B cell (primary cell): Measurements from ENCODE around the gene RUVBL1. TPM values are rescaled to one million over a fixed set of nuclear protein-coding genes. Genes with fewer than 3 reads are reported as not detected.

Experiments used
- ATAC-seq: fragments of 200-7000 bp; cut with Tn5 transposase; one replicate; pipeline ENCODE4 v1.10.0; 2021; ENCODE audit warnings: low read depth, mild to moderate bottlenecking, moderate number of reproducible peaks, moderate library complexity
- CTCF ChIA-PET: fragments of 350-600 bp; sonication (Branson Sonifier 250); formaldehyde crosslinking; loops from one replicate; lab custom pipeline; 2021; ENCODE audit warnings: antibody characterized with exemption, inconsistent platforms; lab: Charles Lee
- POLR2A ChIA-PET: fragments of 350-600 bp; sonication (Branson Sonifier 250); formaldehyde crosslinking; loops from one replicate; lab custom pipeline; 2021; ENCODE audit warnings: antibody characterized with exemption; lab: Charles Lee
- DNase-seq: peaks from one replicate; pipeline ENCODE4 v3.0.0; 2013
- H2AFZ ChIP-seq: 2 replicates; pipeline ENCODE4 v1.6.1; 2012; ENCODE audit warnings: mild to moderate bottlenecking, low read depth, low read length; ENCODE audit not compliant: insufficient read depth, poor library complexity, severe bottlenecking
- H3K27ac ChIP-seq, 2 donors: 1 replicate in 1 of 2; 2 replicates in 1 of 2; pipeline ENCODE4 v1.5.1; 2012 to 2013; ENCODE audit warnings: low read length in 2 of 2, mild to moderate bottlenecking in 2 of 2, moderate library complexity in 1 of 2
- H3K27me3 ChIP-seq, 4 experiments: fragments of 200-600 bp in 1 of 4; sonication (generic) in 1 of 4; replicated peaks in 1 of 4; 1 replicate in 2 of 4; 2 replicates in 2 of 4; pipeline versions ENCODE4 v1.6.1 to v1.7.0; 2013 to 2016; ENCODE audit warnings: low read length in 3 of 4, mild to moderate bottlenecking in 2 of 4, mixed read lengths in 1 of 4, moderate library complexity in 1 of 4; ENCODE audit not compliant: insufficient read depth in 4 of 4, control insufficient read depth in 3 of 4; ENCODE audit errors: control extremely low read depth in 1 of 4
- H3K36me3 ChIP-seq, 2 experiments: replicated peaks in 1 of 2; 1 replicate in 1 of 2; 2 replicates in 1 of 2; pipeline versions ENCODE4 v1.6.1 to v1.7.1; 2013; ENCODE audit warnings: low read length in 1 of 2; ENCODE audit not compliant: insufficient read depth in 2 of 2, control insufficient read depth in 1 of 2; ENCODE audit errors: control extremely low read depth in 1 of 2, extremely low read depth in 1 of 2
- H3K4me1 ChIP-seq, 2 donors: fragments of 200-600 bp in 1 of 2; sonication (generic) in 1 of 2; 1 replicate in 1 of 2; 2 replicates in 1 of 2; pipeline versions ENCODE4 v1.5.1 to v1.6.1; 2013 to 2017; ENCODE audit warnings: low read length in 2 of 2; ENCODE audit not compliant: control insufficient read depth in 2 of 2, insufficient read depth in 2 of 2
- H3K4me2 ChIP-seq: replicated peaks from 2 replicates; pipeline ENCODE3; 2012; ENCODE audit warnings: mild to moderate bottlenecking, low read depth, low read length; ENCODE audit not compliant: poor library complexity, severe bottlenecking
- H3K4me3 ChIP-seq, 5 experiments: fragments of 200-600 bp in 1 of 5; sonication (generic) in 1 of 5; 1 replicate in 3 of 5; 2 replicates in 2 of 5; pipeline versions ENCODE4 v1.5.1 to v1.7.0; 2011 to 2016; ENCODE audit warnings: low read length in 4 of 5, mild to moderate bottlenecking in 4 of 5, low read depth in 2 of 5, control low read depth in 1 of 5, moderate library complexity in 1 of 5; ENCODE audit not compliant: insufficient read depth in 1 of 5; ENCODE audit errors: control extremely low read depth in 1 of 5, extremely low read depth in 1 of 5
- H3K79me2 ChIP-seq: fragments of 200-600 bp; sonication (generic); one replicate; pipeline ENCODE4 v1.6.0; 2016; ENCODE audit warnings: low read length; ENCODE audit not compliant: control insufficient read depth, insufficient read depth
- H3K9ac ChIP-seq: fragments of 200-600 bp; sonication (generic); 2 replicates; pipeline ENCODE4 v1.6.1; 2017; ENCODE audit warnings: mild to moderate bottlenecking, low read length, moderate library complexity
- H3K9me3 ChIP-seq, 3 donors: one replicate each; pipeline versions ENCODE4 v1.6.1 to v1.7.1; 2013; ENCODE audit warnings: low read length in 2 of 3; ENCODE audit not compliant: control insufficient read depth in 2 of 3, insufficient read depth in 1 of 3; ENCODE audit errors: control extremely low read depth in 1 of 3
- H4K20me1 ChIP-seq: 2 replicates; pipeline ENCODE4 v1.6.0; 2012; ENCODE audit warnings: mild to moderate bottlenecking, low read length; ENCODE audit not compliant: insufficient read depth, control insufficient read depth, poor library complexity, severe bottlenecking
- H3K27ac Mint-ChIP-seq: one replicate; pipeline ENCODE4 v1.8.0; 2021; ENCODE audit warnings: mixed read lengths
- H3K27me3 Mint-ChIP-seq: one replicate; pipeline ENCODE4 v1.8.0; 2021; ENCODE audit warnings: mixed read lengths
- H3K4me1 Mint-ChIP-seq: one replicate; pipeline ENCODE4 v1.8.0; 2021; ENCODE audit warnings: mixed read lengths
- H3K4me3 Mint-ChIP-seq: one replicate; pipeline ENCODE4 v1.8.0; 2021; ENCODE audit warnings: mixed read lengths
- H3K9me3 Mint-ChIP-seq: one replicate; pipeline ENCODE4 v1.8.0; 2022; ENCODE audit warnings: mixed read lengths; ENCODE audit not compliant: insufficient read depth
- EZH2 ChIP-seq: IDR thresholded peaks from 2 replicates; pipeline ENCODE4 v1.6.1; 2012; ENCODE audit warnings: borderline replicate concordance, low read depth, mild to moderate bottlenecking, moderate library complexity, low read length; ENCODE audit not compliant: insufficient read depth, poor library complexity, severe bottlenecking
- WGBS: methylation state at CpG from one replicate; pipeline ENCODE4 v1.1.5; 2013; ENCODE audit warnings: missing lambda C conversion rate; ENCODE audit not compliant: insufficient coverage; 5-methylcytosine and 5-hydroxymethylcytosine counted together
- intact Hi-C: fragments of 100-400 bp; cut with micrococcal nuclease; formaldehyde crosslinking; loops from one replicate; pipeline ENCODE4 v1.10.0; 2022
- polyA plus RNA-seq: library from polyadenylated mRNA; depleted of rRNA; stranded (reverse); fragments of >200 nt; gene quantifications from 2 replicates; pipeline ENCODE4 v1.2.3, GENCODE V29; 2012
- total RNA-seq, 2 donors: library from RNA; stranded (reverse); fragments of 120-200 nt in 1 of 2; gene quantifications; 1 replicate in 1 of 2; 2 replicates in 1 of 2; pipeline versions ENCODE4 v1.2.3 to v1.2.4, GENCODE V29; 2013 to 2022
- TF ChIP-seq, protein P1 (sequence below): fragments of 200-600 bp; IDR thresholded peaks from one replicate; pipeline ENCODE4 v1.8.0; 2022; ENCODE audit warnings: antibody characterized with exemption, mild to moderate bottlenecking

RUVBL1 gene
- total and polyA plus RNA-seq, 2 donors (not counting 1 experiment from before 2014, with no cell fraction given): 20.4 to 20.5 TPM

DNA sequence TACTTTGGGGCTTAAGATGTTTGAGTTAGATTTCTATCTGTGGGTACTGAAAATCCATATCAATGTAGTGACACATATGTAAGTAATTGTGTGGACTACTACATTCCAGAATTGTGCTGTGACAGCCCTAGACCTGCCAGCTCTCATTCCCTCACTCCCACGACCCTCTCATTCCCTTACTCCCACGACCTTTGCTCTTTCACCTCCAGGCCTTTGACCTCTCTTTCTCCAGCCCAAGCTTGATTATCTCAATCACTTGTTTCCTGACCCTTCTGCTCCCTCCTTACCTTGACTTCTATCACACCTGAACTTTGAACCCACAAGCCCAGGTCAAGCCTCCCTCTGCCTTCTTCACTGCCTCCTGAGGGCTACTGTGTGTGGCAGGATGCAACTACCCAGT lies 3.6 kb upstream of the RUVBL1 start:
- Histone ChIP-seq H3K79me2 (no peaks in the 10 kb centered on the region), H4K20me1 (no peaks in the 10 kb centered on the region), H3K4me2 (no peak overlapping the region), H3K4me3 (no peak overlapping the region), H3K27me3 (no peaks in the 10 kb centered on the region), H3K9me3 (peaks cover 0 to 5% (median 0%) of the 10 kb centered on the region in 3 donors), H3K9ac (no peak overlapping the region), H2AFZ (no peak overlapping the region), H3K27ac (no peak overlapping the region), H3K4me1 (peaks cover 15 to 19% of the 10 kb centered on the region in 2 donors), H3K36me3 (no peaks in the 10 kb centered on the region)
- TF ChIP-seq, protein P1, sequence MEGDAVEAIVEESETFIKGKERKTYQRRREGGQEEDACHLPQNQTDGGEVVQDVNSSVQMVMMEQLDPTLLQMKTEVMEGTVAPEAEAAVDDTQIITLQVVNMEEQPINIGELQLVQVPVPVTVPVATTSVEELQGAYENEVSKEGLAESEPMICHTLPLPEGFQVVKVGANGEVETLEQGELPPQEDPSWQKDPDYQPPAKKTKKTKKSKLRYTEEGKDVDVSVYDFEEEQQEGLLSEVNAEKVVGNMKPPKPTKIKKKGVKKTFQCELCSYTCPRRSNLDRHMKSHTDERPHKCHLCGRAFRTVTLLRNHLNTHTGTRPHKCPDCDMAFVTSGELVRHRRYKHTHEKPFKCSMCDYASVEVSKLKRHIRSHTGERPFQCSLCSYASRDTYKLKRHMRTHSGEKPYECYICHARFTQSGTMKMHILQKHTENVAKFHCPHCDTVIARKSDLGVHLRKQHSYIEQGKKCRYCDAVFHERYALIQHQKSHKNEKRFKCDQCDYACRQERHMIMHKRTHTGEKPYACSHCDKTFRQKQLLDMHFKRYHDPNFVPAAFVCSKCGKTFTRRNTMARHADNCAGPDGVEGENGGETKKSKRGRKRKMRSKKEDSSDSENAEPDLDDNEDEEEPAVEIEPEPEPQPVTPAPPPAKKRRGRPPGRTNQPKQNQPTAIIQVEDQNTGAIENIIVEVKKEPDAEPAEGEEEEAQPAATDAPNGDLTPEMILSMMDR: no peak
- peaks cover 4% of the 10 kb centered on the region for H3K9me3 Mint-ChIP-seq
- ChIA-PET POLR2A (no interaction called here), CTCF (interaction anchor here (1.4 kb wide), 1 partner anchor 25 kb away, joined by 3 read pairs; no protein-coding TSS in a partner anchor)
- WGBS: 91% methylated on average over 2 of the region's 2 CpGs
- no peak overlapping the region for H3K27ac Mint-ChIP-seq
- no peak for DNase-seq
- no peak for ATAC-seq
- H3K4me1 Mint-ChIP-seq: peaks cover 19% of the 10 kb centered on the region
- no peak overlapping the region for H3K4me3 Mint-ChIP-seq
- H3K27me3 Mint-ChIP-seq: no peaks in the 10 kb centered on the region
- intact Hi-C loops: loop anchor here (10.0 kb wide), 1 partner anchor 532 kb away; the partner anchor contains the start of genes MCM2 and TPRA1

DNA sequence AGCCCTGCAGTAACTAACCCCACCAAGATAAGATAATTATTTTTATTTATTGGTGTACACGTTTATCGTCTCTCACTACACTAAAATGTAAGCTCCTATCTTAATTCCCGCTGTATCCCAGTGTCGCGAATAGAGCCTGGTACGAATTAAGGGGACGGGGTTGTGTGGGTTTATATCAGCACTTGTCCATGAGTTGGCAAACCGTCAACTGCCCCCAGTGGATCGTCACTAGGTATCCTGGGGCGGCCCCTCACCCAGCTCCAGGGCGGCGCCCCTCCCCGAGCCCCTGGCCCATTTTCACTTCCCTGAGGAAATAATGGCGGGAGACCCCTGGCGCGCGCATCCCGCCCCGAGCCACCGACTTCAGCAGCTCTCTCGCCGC lies 465 bp downstream of the RUVBL1 start:
- intact Hi-C loops: loop anchor here (1.0 to 10.0 kb wide), 2 partner anchors 48 to 528 kb away; partner anchors contain the start of genes MCM2 and TPRA1
- H3K4me1 Mint-ChIP-seq: peaks cover 22% of the 10 kb centered on the region
- Histone ChIP-seq H3K4me1 (peaks cover 15 to 20% of the 10 kb centered on the region in 2 donors), H3K4me3 (peak overlapping the region; percentile 68 to 94 (median 85)), H3K36me3 (peaks cover 0 to 4% of the 10 kb centered on the region in 2 experiments), H3K27me3 (no peaks in the 10 kb centered on the region), H3K9me3 (no peaks in the 10 kb centered on the region), H2AFZ (peak overlapping the region; percentile 80), H3K79me2 (peaks cover 9% of the 10 kb centered on the region), H3K27ac (peak overlapping the region; percentile 57 to 84), H3K4me2 (peak overlapping the region; percentile 90), H4K20me1 (no peaks in the 10 kb centered on the region), H3K9ac (peak overlapping the region; percentile 83)
- DNase-seq (peak; percentile 12), ATAC-seq (no peak)
- H3K27ac Mint-ChIP-seq: peak overlapping the region; percentile 86
- H3K9me3 Mint-ChIP-seq: peaks cover 4% of the 10 kb centered on the region
- TF ChIP-seq, protein P1: no peak
- no peak for TF ChIP-seq EZH2
- ChIA-PET CTCF (interaction anchor here (1.0 to 2.2 kb wide), 5 partner anchors 10 to 31 kb away, joined by 3 to 18 read pairs (median 3); partner anchors contain the start of gene EEFSEC), POLR2A (interaction anchor here (0.8 to 2.2 kb wide), 6 partner anchors 9 to 368 kb away, joined by 3 to 28 read pairs (median 3); partner anchors contain the start of gene EEFSEC)
- H3K27me3 Mint-ChIP-seq: no peaks in the 10 kb centered on the region
- H3K4me3 Mint-ChIP-seq: peak overlapping the region; percentile 98
- under 1% methylated on average over 18 of the region's 22 CpGs for WGBS
